HEK293 (cell line): ENCODE measurements around the gene EML4.
A peak's percentile ranks its signal among the peaks of the same experiment; 100 is the strongest.

Source experiments
- CTCF ChIA-PET: fragments of 350-600 bp; formaldehyde crosslinking; extraction: SDS; loops from one replicate; lab custom pipeline; 2021; ENCODE audit warnings: antibody characterized with exemption; lab: Yijun Ruan, JAX
- POLR2A ChIA-PET: fragments of 300-600 bp; formaldehyde crosslinking; extraction: SDS; loops from one replicate; lab custom pipeline; 2020; ENCODE audit warnings: antibody characterized with exemption, inconsistent platforms; lab: Yijun Ruan, JAX
- H3K27ac ChIP-seq: fragments of 200-500 bp; sonication (Bioruptor generic); 2 replicates; pipeline ENCODE4 v1.5.1; 2014; ENCODE audit warnings: low read depth, low read length, control low read depth, inconsistent platforms; ENCODE audit errors: extremely low read depth
- H3K36me3 ChIP-seq, 2 experiments: fragments of 200-500 bp in 1 of 2; sonication (Bioruptor generic) in 1 of 2; 1 replicate in 1 of 2; 2 replicates in 1 of 2; pipeline ENCODE4 v1.5.1; 2014 to 2017; ENCODE audit warnings: inconsistent platforms in 2 of 2, low read length in 2 of 2; ENCODE audit not compliant: control insufficient read depth in 2 of 2, insufficient read depth in 1 of 2
- H3K4me1 ChIP-seq: fragments of 200-500 bp; sonication (Bioruptor generic); 2 replicates; pipeline ENCODE4 v1.5.1; 2014; ENCODE audit warnings: mild to moderate bottlenecking, low read length, inconsistent platforms; ENCODE audit not compliant: control insufficient read depth, insufficient read depth
- H3K4me3 ChIP-seq: 2 replicates; pipeline ENCODE4 v1.5.1; 2011; ENCODE audit warnings: low read depth, mild to moderate bottlenecking, control low read depth, low read length, moderate library complexity
- H3K9me3 ChIP-seq: fragments of 200-500 bp; sonication (Bioruptor generic); 2 replicates; pipeline ENCODE4 v1.5.1; 2014; ENCODE audit warnings: low read depth, low read length, inconsistent platforms; ENCODE audit not compliant: control insufficient read depth, insufficient read depth
- HOXA7 ChIP-seq: sonication (generic); formaldehyde crosslinking; IDR thresholded peaks from 2 replicates; pipeline ENCODE4 v1.8.1; 2022; ENCODE audit warnings: missing genetic modification reagents, borderline replicate concordance
- OSR2 ChIP-seq: fragments of 450-650 bp; formaldehyde crosslinking; IDR thresholded peaks from 2 replicates; pipeline ENCODE4 v1.5.1; 2016; ENCODE audit warnings: missing biosample characterization, missing genetic modification characterization
- PATZ1 ChIP-seq: fragments of 450-650 bp; formaldehyde crosslinking; IDR thresholded peaks from 2 replicates; pipeline ENCODE4 v1.5.1; 2016; ENCODE audit warnings: missing biosample characterization, missing genetic modification characterization
- PRDM10 ChIP-seq: fragments of 450-650 bp; formaldehyde crosslinking; IDR thresholded peaks from 2 replicates; pipeline ENCODE4 v1.5.1; 2016; ENCODE audit warnings: missing biosample characterization, missing genetic modification characterization
- ZBTB17 ChIP-seq: fragments of 450-650 bp; formaldehyde crosslinking; IDR thresholded peaks from 2 replicates; pipeline ENCODE4 v1.5.1; 2016; ENCODE audit warnings: missing biosample characterization, missing genetic modification characterization
- ZBTB20 ChIP-seq: fragments of 450-650 bp; formaldehyde crosslinking; IDR thresholded peaks from 2 replicates; pipeline ENCODE4 v1.5.1; 2016; ENCODE audit warnings: missing biosample characterization, missing genetic modification characterization
- ZNF121 ChIP-seq: fragments of 450-650 bp; formaldehyde crosslinking; IDR thresholded peaks from 2 replicates; pipeline ENCODE4 v1.5.1; 2016; ENCODE audit warnings: missing biosample characterization, missing genetic modification characterization
- ZNF155 ChIP-seq: fragments of 450-650 bp; formaldehyde crosslinking; IDR thresholded peaks from 2 replicates; pipeline ENCODE4 v1.5.1; 2016; ENCODE audit warnings: missing biosample characterization, missing genetic modification characterization
- ZNF311 ChIP-seq: fragments of 450-650 bp; formaldehyde crosslinking; IDR thresholded peaks from 2 replicates; pipeline ENCODE4 v1.5.1; 2017; ENCODE audit warnings: missing biosample characterization, missing genetic modification characterization, borderline replicate concordance
- ZNF600 ChIP-seq: fragments of 450-650 bp; formaldehyde crosslinking; IDR thresholded peaks from 2 replicates; pipeline ENCODE4 v1.5.1; 2016; ENCODE audit warnings: missing biosample characterization, missing genetic modification characterization
- ZNF664 ChIP-seq: fragments of 450-650 bp; formaldehyde crosslinking; IDR thresholded peaks from 2 replicates; pipeline ENCODE4 v1.5.1; 2016; ENCODE audit warnings: missing biosample characterization, missing genetic modification characterization
- ZNF692 ChIP-seq: fragments of 450-650 bp; formaldehyde crosslinking; IDR thresholded peaks from 2 replicates; pipeline ENCODE4 v1.5.1; 2016; ENCODE audit warnings: missing biosample characterization, missing genetic modification characterization
- ZSCAN16 ChIP-seq: fragments of 450-650 bp; formaldehyde crosslinking; IDR thresholded peaks from 2 replicates; pipeline ENCODE4 v1.5.1; 2016; ENCODE audit warnings: missing biosample characterization, missing genetic modification characterization
- TF ChIP-seq, protein P1 (sequence below): fragments of 450-650 bp; formaldehyde crosslinking; IDR thresholded peaks from 2 replicates; pipeline ENCODE4 v1.5.1; 2016; ENCODE audit warnings: missing biosample characterization, missing genetic modification characterization

EML4 gene

DNA sequence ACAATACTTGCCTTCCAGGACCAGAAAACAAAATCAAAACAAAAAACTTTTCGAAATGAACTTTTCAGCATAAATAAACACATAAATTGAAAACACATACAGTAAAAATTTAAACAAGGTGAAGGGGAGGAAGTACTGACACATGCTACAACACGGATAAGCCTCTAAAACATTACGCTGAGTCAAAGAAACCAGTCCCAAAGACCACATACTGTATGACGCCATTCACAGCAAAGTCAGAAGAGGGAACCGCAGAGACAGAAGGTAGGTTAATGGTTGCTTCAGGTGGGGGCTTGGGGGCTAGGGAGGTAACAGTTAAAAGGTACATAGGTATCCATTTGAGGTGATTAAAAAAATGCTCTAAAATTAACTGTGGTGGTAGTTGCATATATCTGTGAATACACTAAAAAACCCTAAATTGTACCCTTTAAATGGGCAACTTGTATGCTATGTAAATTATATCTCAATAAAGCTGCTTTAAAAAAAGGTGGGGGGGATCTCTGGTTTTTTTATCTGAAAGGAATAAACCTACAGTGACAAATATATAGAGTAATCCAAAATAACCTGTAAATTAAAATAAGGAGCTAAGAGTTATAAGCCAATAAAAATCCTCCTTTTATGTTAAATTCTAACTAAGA is 184.8 kb downstream of the EML4 start:
- Histone ChIP-seq H3K27ac (no peak overlapping the region), H3K4me3 (no peak overlapping the region), H3K4me1 (no peaks in the 10 kb centered on the region), H3K36me3 (peaks cover 8 to 36% of the 10 kb centered on the region in 2 experiments), H3K9me3 (no peaks in the 10 kb centered on the region)
- TF ChIP-seq HOXA7: no peak
- peak; percentile 70; the same call in 1 of the 2 replicates for TF ChIP-seq ZNF664
- ChIA-PET CTCF (interaction anchor here (1.0 to 1.4 kb wide), 2 partner anchors 25 to 194 kb away, joined by 3 to 4 read pairs; no protein-coding TSS in a partner anchor), POLR2A (no interaction called here)

GRCh38 chr2:42359304-42359964 is 190.3 kb downstream of the EML4 start:
- ChIA-PET CTCF (no interaction called here), POLR2A (interaction anchor here (0.6 kb wide), 1 partner anchor 441 kb away, joined by 3 read pairs; no protein-coding TSS in a partner anchor)
- H3K9me3 ChIP-seq: no peaks in the 10 kb centered on the region
- H3K4me3 ChIP-seq: peak overlapping the region; percentile 88
- H3K4me1 ChIP-seq: 0 out of 2 replicates have a peak, but pooled peaks cover 5% of the 10 kb centered on the region
- no peaks in the 10 kb centered on the region for H3K36me3 ChIP-seq
- TF ChIP-seq PRDM10 (tag by site-specific recombination) (0 out of 2 replicates have a peak, but pooled peaks have one; percentile 19), ZNF121 (tag by site-specific recombination) (peak; percentile 91), HOXA7 (no peak)
- peak overlapping the region; percentile 40; the same call in 1 of the 2 replicates for H3K27ac ChIP-seq

DNA sequence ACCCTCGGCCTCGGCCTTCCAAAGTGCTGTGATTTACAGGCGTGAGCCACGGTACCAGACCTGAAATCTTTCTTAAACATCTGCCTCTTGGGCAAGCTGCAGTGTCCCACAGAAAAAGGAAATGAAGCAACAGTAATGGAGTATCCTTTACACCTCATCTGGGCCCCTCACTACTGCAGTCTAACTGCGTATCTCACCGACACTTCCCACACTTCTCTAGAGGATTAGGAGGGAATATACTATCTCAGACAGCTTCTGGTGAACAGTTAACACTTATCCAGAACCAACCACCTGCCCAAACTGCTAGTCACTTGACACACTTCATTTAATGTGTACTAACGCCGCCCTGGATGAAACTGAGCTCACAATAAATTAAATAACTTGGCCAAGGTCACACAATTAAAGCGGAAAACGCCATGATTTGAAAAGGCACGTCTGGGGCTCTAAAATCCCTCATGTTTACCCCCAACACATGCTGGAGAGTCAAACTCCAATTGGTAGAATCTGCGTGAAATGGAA is 190.9 kb downstream of the EML4 start:
- Histone ChIP-seq H3K27ac (peak overlapping the region; percentile 40; the same call in 1 of the 2 replicates), H3K4me3 (peak overlapping the region; percentile 88), H3K9me3 (no peaks in the 10 kb centered on the region), H3K36me3 (no peaks in the 10 kb centered on the region), H3K4me1 (0 out of 2 replicates have a peak, but pooled peaks cover 5% of the 10 kb centered on the region)
- ChIA-PET CTCF (interaction anchor here (0.6 kb wide), 1 partner anchor 14 kb away, joined by 3 read pairs; no protein-coding TSS in a partner anchor), POLR2A (no interaction called here)
- TF ChIP-seq ZBTB20 (tag by site-specific recombination) (peak; percentile 65), ZBTB17 (tag by site-specific recombination) (no peak), ZSCAN16 (tag by site-specific recombination) (peak; percentile 67; the same call in 1 of the 2 replicates), ZNF311 (tag by site-specific recombination) (no peak), PATZ1 (tag by site-specific recombination) (no peak), ZNF600 (0 out of 2 replicates have a peak, but pooled peaks have one; percentile 29), ZNF692 (peak; percentile 71; the same call in 1 of the 2 replicates), ZNF155 (tag by site-specific recombination) (no peak), PRDM10 (tag by site-specific recombination) (peak; percentile 79), OSR2 (peak; percentile 42; the same call in 1 of the 2 replicates)
- TF ChIP-seq, protein P1, sequence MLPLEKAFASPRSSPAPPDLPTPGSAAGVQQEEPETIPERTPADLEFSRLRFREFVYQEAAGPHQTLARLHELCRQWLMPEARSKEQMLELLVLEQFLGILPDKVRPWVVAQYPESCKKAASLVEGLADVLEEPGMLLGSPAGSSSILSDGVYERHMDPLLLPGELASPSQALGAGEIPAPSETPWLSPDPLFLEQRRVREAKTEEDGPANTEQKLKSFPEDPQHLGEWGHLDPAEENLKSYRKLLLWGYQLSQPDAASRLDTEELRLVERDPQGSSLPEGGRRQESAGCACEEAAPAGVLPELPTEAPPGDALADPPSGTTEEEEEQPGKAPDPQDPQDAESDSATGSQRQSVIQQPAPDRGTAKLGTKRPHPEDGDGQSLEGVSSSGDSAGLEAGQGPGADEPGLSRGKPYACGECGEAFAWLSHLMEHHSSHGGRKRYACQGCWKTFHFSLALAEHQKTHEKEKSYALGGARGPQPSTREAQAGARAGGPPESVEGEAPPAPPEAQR: no peak
